Stimulated activated CD4-positive, alpha-beta T cell treated with anti-CD3 and anti-CD28 coated beads, Interleukin-4, amount 100 ng/mL, for 48 hours (primary cell): ENCODE measurements around the gene HS3ST3B1.

Experiments
- DNase-seq, 2 donors: peaks; one replicate each; pipeline ENCODE4 v3.0.0-alpha.2; 2020; ENCODE audit warnings: low read depth in 2 of 2

Gene HS3ST3B1

DNA sequence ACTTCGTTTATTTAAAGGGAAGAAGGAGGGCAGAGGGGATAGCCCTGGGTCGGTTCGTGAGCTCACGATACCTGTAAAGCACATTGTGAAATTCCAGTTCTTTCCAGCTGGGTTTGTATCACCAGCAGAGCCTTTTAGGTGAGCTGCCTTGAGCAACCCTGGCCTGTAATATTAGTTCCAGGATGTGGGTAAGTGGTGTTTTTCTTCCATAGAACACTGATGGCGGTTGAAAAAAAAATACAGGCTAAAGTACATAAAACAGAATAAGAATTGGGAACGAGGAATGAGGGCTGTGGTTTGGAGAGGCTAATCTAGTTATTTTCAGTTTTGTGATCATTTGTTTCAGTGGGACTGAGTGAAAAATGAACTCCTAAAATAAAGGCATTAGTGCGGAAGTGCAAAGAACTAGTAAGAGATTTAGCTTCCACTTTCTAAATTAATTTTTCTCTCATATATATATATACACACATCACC lies 20.6 kb downstream of the HS3ST3B1 start:
- DNase-seq: no peak

DNA sequence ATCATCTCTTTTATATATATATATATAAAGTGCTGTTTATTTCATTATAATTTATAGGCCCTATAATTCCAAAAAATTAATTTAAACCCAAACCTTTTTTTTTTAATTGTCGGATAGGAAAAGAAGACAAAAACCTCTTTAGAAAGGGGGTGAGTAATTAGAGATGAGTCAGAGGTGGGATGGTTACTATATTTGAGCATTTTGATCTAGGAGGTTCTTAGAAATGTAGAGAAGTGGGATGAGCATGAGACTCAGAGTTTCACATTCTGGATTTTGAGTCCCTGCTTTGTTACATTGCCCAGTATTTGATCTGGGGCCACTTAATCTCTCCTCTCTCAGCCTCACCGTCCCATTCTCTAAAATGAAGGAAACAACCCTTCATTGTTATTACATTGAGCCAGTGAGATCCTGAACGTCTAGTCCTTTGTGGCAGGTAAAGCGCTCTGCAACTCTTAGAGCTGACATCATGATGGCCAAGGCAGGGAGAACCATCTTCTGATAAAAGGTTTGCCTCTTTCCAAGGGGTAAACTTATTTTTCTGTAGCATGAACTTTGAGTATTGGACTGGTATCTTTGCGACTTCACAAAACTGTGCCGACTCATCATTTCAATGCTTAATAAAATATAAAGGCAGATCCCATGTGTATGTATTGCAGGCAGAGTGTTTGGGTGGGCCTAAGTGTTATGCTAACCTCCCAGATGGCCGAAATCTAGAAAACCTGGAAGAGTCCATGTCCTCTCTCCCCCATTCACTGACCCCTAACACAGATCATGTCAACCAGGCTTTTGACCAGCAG lies 21.3 kb downstream of the HS3ST3B1 start:
- no peak for DNase-seq

DNA sequence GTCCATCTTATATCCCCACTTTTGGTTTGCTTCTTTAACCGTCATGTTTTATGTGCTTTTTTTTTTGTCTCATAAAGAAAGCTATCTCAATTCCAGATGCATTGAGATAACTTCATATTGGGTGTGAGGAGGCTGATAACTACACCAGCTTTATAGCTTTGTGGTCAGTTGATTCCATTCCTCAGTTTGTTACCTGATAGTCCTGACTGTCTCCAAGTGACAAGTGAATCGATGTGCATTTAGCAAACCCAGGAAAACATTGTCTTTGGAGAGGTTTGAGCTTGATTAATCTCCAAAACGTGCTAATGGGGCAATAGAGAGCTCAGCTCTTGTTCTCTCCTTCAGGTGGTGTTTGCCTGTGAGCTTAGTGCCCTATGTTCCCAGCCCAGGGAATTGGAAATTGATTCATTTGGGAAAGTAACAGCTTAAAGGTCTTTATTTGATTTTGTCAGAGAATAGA lies 22.7 kb downstream of the HS3ST3B1 start:
- DNase-seq: no peak

DNA sequence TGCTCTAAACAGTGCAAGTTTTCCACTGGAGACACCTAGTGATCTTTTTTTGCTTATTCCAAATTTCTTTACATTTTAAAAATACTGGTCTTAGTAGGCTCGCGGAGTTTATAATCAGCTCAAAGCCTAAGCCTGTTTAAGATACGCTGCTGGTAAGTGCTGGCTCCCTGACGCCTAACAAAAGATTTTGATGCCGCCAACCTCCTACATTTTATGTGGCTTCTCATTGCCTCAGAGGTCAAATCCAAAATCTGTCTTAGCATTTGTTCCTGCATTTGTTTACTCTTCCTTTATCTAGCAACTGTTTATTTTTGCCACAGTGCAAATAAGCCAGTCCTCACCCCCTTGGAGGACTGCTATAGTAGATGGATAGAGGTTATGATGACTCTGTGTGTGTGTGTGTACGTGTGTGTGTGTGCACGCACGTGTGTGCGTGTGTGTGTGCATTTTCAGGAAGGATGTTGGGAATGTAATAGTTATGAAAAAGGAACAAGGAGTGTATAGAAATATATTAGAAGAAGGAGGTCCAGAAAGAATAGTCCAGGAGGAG lies 24.8 kb downstream of the HS3ST3B1 start:
- DNase-seq: no peak

DNA sequence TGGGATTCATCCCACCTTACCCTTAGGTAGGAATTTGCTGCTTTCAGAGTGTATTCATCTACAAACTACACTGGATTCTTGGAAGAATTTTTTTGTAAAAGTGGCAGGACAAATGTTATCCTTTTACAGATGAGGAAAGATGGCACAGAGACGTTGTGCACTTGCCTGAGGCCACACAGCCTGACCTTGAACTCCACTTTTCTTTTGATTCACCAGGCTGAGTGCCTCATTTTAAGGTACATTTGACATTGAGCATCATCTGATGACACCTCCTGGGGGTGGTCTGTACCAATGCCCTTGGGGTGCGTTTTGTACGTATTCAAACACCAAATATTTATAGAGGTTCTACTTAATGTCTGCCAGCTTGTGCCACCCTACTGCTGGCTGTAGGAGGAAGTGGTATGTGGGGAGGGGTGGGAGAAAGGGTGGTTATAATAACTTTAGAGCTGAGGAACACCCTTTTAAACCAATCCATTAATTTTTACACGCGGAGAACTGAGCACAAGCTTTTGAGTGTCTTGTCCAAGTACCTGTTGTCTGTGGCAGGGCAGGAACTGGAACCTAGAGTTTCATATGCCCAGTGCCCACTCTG lies 29.1 kb downstream of the HS3ST3B1 start:
- no peak for DNase-seq

DNA sequence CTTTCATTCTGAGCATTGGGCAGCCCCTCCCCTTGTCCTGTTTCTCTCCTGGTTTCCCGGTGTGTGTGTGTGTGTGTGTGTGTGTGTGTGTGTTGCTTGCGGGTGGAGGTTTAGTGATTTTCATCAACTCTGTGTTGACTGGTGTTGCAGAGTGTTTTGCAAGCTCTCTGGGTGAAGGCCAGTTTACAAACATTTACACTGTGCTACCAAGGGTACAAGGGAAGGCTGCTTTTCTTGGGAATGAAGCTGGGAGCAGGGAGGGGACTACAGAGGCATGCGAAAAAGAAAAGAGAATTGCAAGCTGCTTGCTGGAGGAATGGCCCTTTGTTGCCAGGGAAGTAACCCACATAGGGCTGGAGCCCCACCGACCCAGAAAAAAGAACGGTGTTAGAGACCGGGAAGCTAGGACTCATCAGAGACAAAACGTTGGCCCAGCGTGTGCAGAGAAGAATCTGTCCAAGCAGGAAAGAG lies 29.6 kb downstream of the HS3ST3B1 start:
- no peak for DNase-seq

DNA sequence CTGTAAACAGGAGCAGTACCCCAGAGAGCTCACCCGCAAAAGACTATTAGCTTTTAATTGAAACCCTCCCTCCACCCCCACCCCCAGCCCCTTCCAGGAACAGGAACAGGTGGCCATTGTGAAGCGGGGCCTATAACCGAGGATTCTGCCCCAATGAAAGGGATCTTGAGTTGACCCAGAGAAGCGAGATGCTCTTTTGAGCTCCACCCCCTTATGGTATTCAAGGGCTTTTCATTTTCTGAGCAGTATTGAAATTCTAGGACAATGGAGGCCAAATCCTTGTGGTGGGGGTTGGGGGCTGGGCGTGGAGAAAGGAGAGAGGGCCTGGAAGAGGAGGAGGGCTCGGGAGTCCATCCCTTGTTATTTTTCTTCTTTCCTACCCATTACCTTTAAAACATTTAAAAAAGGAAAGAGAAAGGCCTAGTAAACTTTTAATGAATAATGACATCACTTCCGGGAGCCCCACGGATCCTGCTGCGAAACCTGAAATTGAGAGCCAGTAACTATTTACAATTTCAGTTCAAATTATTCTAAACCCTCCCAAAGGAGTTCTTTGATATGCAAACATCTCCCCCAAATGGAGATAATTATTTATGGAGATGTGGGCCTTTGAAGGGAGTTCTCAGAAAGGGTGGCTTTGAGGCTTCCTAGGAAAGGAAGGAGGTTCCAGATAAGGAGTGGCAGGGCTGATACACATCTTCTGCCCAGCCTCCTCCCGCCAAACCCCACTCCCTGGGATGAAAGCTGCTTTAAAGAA lies 30.5 kb downstream of the HS3ST3B1 start:
- DNase-seq: no peak

DNA sequence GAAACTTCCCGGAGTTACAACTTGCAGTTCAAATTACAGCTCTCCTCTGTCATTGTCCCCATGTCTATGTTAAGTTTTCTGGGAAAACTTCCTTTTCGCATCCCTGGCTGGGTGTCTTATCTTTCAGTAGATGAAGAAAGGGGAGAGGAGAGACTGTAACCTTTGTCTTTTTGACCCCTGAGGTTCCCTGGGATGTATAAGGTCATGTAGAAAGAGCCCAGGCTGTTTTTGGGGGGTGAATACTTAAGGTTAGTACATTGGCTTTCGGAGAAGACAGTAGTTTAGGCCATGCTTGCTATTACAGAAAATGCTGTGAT lies 31.1 kb downstream of the HS3ST3B1 start:
- no peak for DNase-seq

DNA sequence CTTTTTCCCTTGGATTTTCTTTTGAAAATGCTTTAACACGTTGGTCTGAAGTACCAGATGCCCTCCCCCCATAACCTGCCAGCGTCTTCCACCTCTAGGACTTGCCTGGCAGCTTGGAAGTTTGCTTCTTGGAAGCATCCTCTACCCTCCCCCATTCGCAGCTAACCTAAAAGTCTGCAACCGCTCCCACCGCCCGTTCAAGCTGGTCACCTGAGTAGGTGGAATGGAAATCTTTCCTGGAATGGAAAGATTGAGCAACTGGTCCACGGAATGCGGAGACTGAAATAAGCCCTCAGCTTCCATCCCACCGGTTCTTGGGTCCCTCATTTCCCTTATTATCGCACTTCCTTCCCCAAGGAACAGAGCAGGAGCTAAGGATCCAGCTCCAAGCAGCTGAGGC lies 31.4 kb downstream of the HS3ST3B1 start:
- no peak for DNase-seq

DNA sequence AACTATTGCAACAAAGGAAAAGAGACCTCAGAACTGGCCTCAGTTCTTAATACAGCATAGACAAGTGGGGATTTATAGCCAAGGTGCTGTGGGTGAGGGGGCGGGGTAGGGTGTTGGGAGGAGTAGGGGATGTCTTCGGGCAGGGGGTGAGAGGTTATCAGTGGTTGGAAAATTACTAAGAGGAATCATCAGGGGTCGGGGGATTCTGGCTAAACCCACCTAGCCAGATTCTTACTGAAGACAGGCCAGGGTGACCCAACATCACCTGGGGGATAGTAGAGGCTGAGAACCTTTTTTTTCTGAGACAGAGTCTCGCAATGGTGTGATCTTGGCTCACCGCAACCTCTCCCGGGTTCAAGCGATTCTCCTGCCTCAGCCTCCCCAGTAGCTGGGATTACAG lies 32.6 kb downstream of the HS3ST3B1 start:
- DNase-seq: no peak

DNA sequence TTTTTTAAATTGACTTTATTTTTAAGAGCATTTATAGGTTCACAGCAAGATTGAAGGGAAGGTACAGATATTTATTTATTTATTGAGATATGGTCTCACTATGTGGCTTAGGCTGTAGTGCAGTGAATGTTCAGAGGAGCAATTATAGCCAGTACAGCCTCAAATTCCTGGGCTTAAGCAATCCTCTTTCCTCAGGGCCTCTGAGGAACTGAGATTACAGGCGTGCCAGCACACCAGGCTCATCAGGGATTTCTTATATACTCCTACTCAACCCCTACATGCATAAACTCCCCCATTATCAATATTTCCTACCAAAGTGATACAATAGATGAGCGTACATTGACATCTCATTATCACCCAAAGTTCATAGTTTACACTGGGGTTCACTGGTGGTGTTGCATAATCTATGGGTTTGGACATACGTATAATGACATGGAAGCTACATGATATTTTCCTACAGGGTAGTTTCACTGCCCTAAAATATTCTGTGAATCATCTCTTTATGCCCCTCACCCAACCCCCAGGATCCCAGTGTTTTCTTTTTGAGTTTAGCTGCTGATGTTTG lies 33.5 kb downstream of the HS3ST3B1 start:
- no peak for DNase-seq

DNA sequence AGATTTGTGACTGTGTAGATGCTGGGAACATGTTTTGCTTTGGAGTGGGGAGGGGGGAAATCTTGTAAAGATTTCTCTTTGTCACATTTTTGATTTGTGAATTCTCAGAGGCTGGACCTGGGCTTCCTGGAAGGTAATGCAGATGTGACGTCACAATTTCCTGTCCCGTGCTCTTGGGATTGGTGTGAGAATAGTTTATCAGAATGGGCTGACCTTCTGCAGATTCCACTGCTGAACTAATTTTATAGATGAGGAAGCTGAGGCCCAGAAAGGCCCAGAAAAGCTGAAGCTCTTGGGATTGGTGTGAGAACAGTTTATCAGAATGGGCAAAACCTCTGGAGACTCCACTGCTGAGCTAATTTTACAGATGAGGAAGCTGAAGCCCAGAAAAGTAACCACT lies 34.0 kb downstream of the HS3ST3B1 start:
- DNase-seq: no peak

DNA sequence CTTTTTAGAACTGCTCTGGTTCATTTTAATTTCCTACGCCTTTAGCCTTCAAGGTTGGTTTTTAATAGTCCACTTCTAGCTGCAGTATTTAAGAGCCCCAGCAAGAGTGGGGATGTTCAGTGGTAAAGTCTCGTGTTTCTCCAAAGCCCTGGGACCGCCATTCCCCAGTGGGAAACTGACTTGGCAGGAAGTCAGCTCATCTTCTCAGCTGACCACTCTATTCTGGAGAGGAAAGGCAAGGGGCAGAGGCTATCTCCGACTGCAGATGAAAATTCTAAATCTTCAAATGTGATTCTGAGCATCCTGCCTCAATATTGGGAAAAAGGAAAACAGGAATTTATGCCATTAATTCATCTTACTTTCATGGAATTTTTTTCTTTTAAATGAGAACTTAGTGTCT lies 35.5 kb downstream of the HS3ST3B1 start:
- no peak for DNase-seq

DNA sequence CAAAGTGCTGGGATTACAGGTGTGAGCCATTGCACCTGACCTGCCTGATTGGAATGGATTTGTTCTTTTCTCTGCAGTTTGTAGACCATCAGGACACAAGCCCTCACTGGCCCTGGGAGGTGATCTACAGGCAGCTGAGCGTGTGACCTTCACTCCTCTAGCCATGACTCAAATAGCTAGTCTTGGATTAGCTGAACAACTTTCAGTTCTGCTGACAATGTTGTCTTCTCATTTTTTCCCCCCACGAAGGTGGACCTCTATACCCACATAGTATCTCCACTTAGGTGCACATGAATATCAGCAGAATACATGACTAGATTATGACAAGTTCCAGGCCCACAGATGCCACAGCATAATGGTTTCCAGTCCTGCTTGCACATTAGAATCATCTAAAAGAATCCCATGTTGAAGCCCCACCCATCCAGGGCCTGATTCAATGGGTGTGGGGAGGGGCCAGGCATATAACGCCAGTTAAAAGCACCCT lies 36.8 kb downstream of the HS3ST3B1 start:
- peak; percentile 49 to 55 for DNase-seq

DNA sequence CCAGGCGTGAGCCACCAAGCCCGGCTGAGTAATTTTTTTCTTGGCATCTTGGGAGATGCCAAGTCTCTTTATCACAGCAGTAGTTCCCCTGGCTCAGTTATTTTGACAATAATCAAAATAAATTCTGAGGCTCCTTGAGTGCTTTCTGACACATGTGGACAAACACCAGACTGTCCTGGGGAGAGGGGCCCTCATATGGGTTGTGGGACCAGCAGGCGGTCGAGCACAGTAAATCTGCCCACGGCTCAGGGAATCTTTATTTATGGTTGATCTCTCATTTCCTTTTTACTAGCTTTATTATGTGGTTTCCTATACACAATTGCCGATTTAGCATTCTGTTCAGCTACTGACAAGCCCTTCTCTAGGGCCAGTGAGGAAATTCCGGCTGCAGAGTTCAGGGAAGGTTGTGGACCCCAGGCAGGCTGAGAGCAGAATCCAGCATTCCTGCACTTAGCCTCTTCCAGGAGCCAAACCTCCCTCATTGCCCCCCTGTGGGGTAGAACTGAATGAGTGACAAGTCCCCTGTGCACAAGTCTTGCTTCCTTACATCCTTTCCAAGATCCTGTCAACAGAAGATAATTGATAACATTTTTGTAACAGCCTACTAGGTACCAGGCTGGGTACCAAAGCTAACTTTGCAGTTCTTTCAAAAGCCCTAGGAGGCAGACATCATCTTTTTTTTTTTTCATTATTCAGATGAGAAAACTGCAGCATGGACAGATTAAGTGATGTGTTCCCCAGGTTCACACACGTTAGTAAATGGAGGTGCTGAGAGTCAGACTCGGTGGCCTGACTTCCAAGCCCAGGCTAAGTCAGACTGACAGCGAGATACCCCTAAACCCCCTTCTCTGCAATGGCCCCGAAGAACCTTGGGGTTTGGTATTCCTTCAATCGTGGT lies 40.2 kb downstream of the HS3ST3B1 start:
- DNase-seq: no peak

DNA sequence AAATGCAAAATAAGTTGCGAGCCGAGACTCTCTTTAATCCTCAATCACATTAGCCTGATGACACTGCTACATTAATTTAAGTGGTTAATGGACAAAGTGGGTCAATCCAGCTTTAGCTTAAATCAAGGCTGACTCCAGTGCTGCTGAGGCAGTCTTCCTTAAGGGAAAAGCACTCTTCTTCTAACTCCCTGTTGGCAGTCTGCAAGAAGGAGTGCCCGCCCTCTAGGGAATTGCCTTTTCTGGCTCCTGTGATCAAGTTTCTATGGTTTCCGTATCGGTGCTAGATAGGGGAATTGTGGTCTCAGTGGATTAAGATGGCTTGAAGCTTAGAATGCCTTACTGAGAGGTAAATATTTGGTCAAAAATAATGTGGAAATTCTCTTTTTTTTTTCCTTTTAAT lies 41.0 kb downstream of the HS3ST3B1 start:
- no peak for DNase-seq

DNA sequence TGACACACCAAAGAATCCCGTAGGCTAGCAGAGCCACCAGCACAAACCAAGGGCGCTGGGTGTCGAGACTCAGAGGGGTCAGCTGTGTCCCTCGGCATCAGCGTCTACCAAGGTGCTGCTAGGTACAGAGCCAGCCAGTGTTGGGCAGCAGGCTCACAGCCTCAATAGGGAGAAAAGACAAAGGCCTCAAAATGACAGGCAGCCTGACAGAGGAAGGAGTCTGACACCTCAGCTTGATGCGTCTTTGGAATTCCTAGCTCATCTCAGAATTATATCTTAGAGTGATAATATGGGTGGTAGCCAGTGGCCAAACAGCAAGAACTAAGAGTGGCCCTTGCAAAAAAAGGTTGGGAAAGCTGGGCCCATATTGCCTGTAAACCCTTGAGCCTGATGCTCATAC lies 45.9 kb downstream of the HS3ST3B1 start:
- DNase-seq: no peak

DNA sequence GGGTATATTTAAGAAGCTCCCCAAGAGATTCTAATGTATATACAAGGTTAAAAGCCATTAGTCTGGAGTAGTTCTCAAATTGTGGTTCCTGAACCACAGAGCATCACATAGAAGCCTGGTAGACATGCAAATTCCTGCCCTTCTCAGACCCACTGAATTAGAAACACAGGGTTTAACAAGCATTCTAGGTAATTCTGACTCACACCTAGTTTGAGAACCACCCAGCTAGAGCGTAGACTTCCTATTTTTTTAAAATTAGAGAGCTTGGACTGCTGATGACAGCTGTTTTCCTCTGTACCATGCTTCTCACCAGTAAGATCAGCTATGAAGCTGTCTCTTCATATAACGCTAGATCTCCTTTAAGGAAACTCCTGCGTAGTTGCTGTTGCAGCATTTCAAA lies 50.6 kb downstream of the HS3ST3B1 start:
- no peak for DNase-seq

DNA sequence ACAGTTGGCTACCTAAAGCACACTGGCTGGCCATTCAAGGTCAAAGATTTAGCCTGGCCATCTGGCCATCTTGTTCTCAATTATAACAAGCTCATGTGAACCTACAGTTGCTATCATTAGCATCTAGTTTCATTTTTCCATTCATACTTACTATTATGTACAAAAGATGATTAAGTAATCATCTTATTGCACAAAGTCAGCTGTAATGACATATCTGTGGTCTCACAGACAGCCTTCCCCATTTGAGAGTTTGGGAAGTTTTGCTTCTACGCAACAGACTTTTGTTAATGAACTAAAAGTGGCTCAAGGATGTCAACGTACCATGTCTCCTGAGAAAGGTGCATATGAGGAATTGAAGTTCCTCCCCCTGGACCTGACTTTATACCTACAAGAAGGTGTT lies 51.3 kb downstream of the HS3ST3B1 start:
- no peak for DNase-seq

DNA sequence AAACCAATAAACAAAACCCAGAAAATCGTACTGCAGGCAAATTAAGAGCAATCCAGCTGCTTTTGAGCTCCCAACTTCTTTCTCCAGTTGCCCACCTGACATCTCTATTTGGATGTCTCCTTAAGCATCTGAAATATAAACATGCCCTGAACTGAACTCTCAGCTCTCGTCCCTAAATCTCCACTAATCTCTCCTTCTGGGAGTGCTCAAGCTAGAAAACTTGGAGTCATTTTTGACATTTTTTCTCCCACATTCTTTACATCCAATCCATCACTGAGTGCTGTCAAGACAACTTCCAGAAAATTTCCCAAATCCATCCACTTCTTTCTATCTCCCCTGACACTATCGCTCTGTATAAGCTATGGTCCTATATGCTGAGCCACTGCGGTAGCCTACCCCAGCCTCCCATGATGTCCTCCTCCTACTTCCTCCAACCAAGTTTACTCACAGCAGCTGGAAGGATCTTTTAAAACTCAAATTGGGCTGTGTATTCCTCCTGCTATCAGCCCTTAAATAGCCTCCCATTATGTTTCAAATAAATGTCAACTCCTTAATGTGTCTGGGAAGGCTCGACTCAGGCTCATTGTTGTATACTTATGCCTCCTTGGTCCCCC lies 53.1 kb downstream of the HS3ST3B1 start:
- DNase-seq: no peak
